Measurements from ENCODE around the gene AGBL4.

- TF ChIP-seq POLR2A (IDR thresholded peaks at IDR 0.05; ENCODE audit: low read depth, low read length) (no peak), TAF1 (IDR thresholded peaks at IDR 0.05; ENCODE audit: borderline replicate concordance, low read depth, low read length) (no peak)
Measured at GRCh38 chr1:48556186-48556850, 1467.4 kb downstream of the AGBL4 start.

All from GM12892 (cell line).